ENCODE data around the gene PHLPP1. TPM values are rescaled to one million over a fixed set of nuclear protein-coding genes. Genes with fewer than 3 reads are reported as not detected.

The PHLPP1 gene
- total and polyA plus RNA-seq, 2 of the 4 experiments (the other 2 are of a cell fraction), result 3.3 to 3.6 TPM

- POLR2A ChIA-PET (ENCODE audit: unreplicated experiment), result no interaction called here
- dilution Hi-C loops (cut with HindIII; ENCODE audit: low sequenced_read_pairs, unreplicated experiment), result no loop called here
Observed at GRCh38 chr18:62702259-62702658, 13.1 kb upstream of the PHLPP1 start.

More at GRCh38 chr18:62702259-62702658, 13.1 kb upstream of the PHLPP1 start:
- Histone ChIP-seq H3K23ac (ENCODE audit: low read depth, low read length) (no peak overlapping the region), H3K79me1 (ENCODE audit: low read depth in 1 of 2, low read length in 2 of 2) (no peaks in the 10 kb centered on the region), H2BK120ac (ENCODE audit: low read depth, low read length) (no peak overlapping the region), H4K91ac (ENCODE audit: insufficient read depth, low read depth, low read length) (no peak overlapping the region), H4K20me1 (ENCODE audit: insufficient read depth, low read length) (no peaks in the 10 kb centered on the region), H3K4me1 (ENCODE audit: control insufficient read depth, insufficient read depth, low read length) (no peaks in the 10 kb centered on the region), H4K5ac (ENCODE audit: low read depth, low read length) (no peak overlapping the region), H2BK15ac (ENCODE audit: low read depth, low read length) (no peak overlapping the region), H3K9me3 (ENCODE audit: control insufficient read depth, insufficient read depth, low read length) (no peaks in the 10 kb centered on the region), H2BK20ac (ENCODE audit: low read depth, low read length) (no peak overlapping the region), H2AFZ (replicated peaks; ENCODE audit: low read length, poor library complexity) (no peak overlapping the region), H3K9ac (ENCODE audit: low read depth, low read length) (no peak overlapping the region), H3K14ac (replicated peaks; ENCODE audit: low read depth, low read length) (no peak overlapping the region), H4K8ac (ENCODE audit: low read depth in 2 of 2, low read length in 2 of 2) (no peak overlapping the region), H2AK5ac (ENCODE audit: low read depth, low read length) (no peak overlapping the region), H3K36me3 (ENCODE audit: control insufficient read depth, insufficient read depth, low read length) (no peaks in the 10 kb centered on the region), H3K9me1 (ENCODE audit: insufficient read depth, low read length) (no peaks in the 10 kb centered on the region), H3K56ac (ENCODE audit: extremely low read depth, insufficient read depth, low read length) (no peak overlapping the region), H2BK5ac (ENCODE audit: low read depth, low read length, poor library complexity, severe bottlenecking) (no peak overlapping the region), H3K4me3 (ENCODE audit: insufficient read depth, low read depth, low read length) (no peak overlapping the region), H2AK9ac (replicated peaks; ENCODE audit: low read depth, low read length, poor library complexity) (no peak overlapping the region), H3K4ac (ENCODE audit: low read depth, low read length) (no peak overlapping the region), H3K18ac (ENCODE audit: low read depth, low read length) (no peak overlapping the region), H3K4me2 (ENCODE audit: low read depth, low read length) (no peak overlapping the region), H3K27me3 (ENCODE audit: control insufficient read depth, insufficient read depth, low read length) (peaks cover 6% of the 10 kb centered on the region), H3K27ac (ENCODE audit: insufficient read depth, low read length) (no peak overlapping the region)
- ATAC-seq (ENCODE audit: low read depth) (no peak), DNase-seq (no peak)
- no TSS peak for BruUV-seq (replicated peaks)
- CTCF ChIA-PET, result no interaction called here
- in situ Hi-C loops (cut with MboI; ENCODE audit: low sequenced_read_pairs), result loop anchor here (25.0 kb wide), 1 partner anchor 515 kb away; the partner anchor contains the start of genes PIGN and RELCH
- TF ChIP-seq CEBPB (IDR thresholded peaks at IDR 0.05; ENCODE audit: low read depth, low read length), result no peak
- TF ChIP-seq CTCF (conservative IDR thresholded peaks at IDR 0.05; ENCODE audit: low read depth, low read length), result no peak
- TF ChIP-seq BHLHE40 (IDR thresholded peaks at IDR 0.05; ENCODE audit: low read depth, low read length), result no peak
- no peak for TF ChIP-seq NFE2L2 (IDR thresholded peaks at IDR 0.05; ENCODE audit: low read depth, low read length)
- TF ChIP-seq ELK1 (IDR thresholded peaks at IDR 0.05; ENCODE audit: borderline replicate concordance, low read depth, low read length), result no peak
- no peak for TF ChIP-seq MAFK (IDR thresholded peaks at IDR 0.05; ENCODE audit: low read depth, low read length)
- TF ChIP-seq MAZ (IDR thresholded peaks at IDR 0.05; ENCODE audit: borderline replicate concordance, low read depth, low read length), result no peak
- TF ChIP-seq SMC3 (IDR thresholded peaks at IDR 0.05; ENCODE audit: low read depth, low read length), result no peak
- TF ChIP-seq FOS (IDR thresholded peaks at IDR 0.05; ENCODE audit: low read depth, low read length), result no peak
- no peak for TF ChIP-seq RFX5 (IDR thresholded peaks at IDR 0.05; ENCODE audit: low read depth, low read length)
- TF ChIP-seq CHD1 (IDR thresholded peaks at IDR 0.05; ENCODE audit: low read depth, low read length), result no peak
- intact Hi-C loops (cut with micrococcal nuclease), result no loop called here
- 100% methylated on average over 1 of the region's 9 CpGs; no CpG with 5 or more reads in 1 of the 2 experiments for WGBS, 2 experiments (ENCODE audit: extremely low coverage in 2 of 2, insufficient read length in 1 of 2)

Measured in IMR-90 (cell line).